GM18519 (cell line): Measurements from ENCODE around the gene MARCO.

ENCODE experiments used
- ATAC-seq: cut with Tn5 transposase; IDR thresholded peaks from one replicate; pipeline ENCODE4 v1.9.1; 2021; ENCODE audit warnings: mild to moderate bottlenecking, moderate library complexity; ENCODE audit not compliant: unreplicated experiment, low FRiP score

The MARCO gene

GRCh38 chr2:118942031-118942430 lies at the start of gene MARCO:
MARCO (plus strand) TSS chr2:118942194; CDS start chr2:118942301, 107 bp downstream.
- ATAC-seq = no peak

GRCh38 chr2:118893100-118893499 lies 48.9 kb upstream of the MARCO start:
- ATAC-seq = no peak

GRCh38 chr2:118902266-118903028 lies 39.5 kb upstream of the MARCO start:
- no peak for ATAC-seq

GRCh38 chr2:118903029-118903351 lies 39.0 kb upstream of the MARCO start:
- ATAC-seq = no peak

- ATAC-seq = no peak
These were observed 38.2 kb upstream of the MARCO start for GRCh38 chr2:118903551-118904479.

GRCh38 chr2:118905206-118905605 lies 36.8 kb upstream of the MARCO start:
- no peak for ATAC-seq

- no peak for ATAC-seq
These were observed 35.8 kb upstream of the MARCO start for GRCh38 chr2:118906186-118906585.

GRCh38 chr2:118907759-118908158 lies 34.2 kb upstream of the MARCO start:
- ATAC-seq = no peak

- no peak for ATAC-seq
These were observed 32.8 kb upstream of the MARCO start for GRCh38 chr2:118909191-118909590.

- no peak for ATAC-seq
These were observed 30.7 kb upstream of the MARCO start for GRCh38 chr2:118911166-118911856.

GRCh38 chr2:118911936-118912335 lies 30.1 kb upstream of the MARCO start:
- no peak for ATAC-seq

- no peak for ATAC-seq
These were observed 28.7 kb upstream of the MARCO start for GRCh38 chr2:118913131-118913802.

GRCh38 chr2:118913803-118914645 lies 28.0 kb upstream of the MARCO start:
- ATAC-seq = no peak

GRCh38 chr2:118914721-118915453 lies 27.1 kb upstream of the MARCO start:
- ATAC-seq = no peak

GRCh38 chr2:118918017-118918416 lies 24.0 kb upstream of the MARCO start:
- ATAC-seq = no peak

GRCh38 chr2:118921646-118922045 lies 20.3 kb upstream of the MARCO start:
- no peak for ATAC-seq

GRCh38 chr2:118922254-118922653 lies 19.7 kb upstream of the MARCO start:
- ATAC-seq = no peak

- no peak for ATAC-seq
These were observed 18.6 kb upstream of the MARCO start for GRCh38 chr2:118923371-118923770.

GRCh38 chr2:118925476-118925875 lies 16.5 kb upstream of the MARCO start:
- ATAC-seq = no peak
